HepG2 (cell line): ENCODE data around the gene PRKAR1B. TPM values are rescaled to one million over a fixed set of nuclear protein-coding genes. Genes with fewer than 3 reads are reported as not detected.

Source experiments
- ATAC-seq: fragments of 200-7000 bp; cut with Tn5 transposase; 3 replicates; pipeline ENCODE4 v1.9.1; 2020; ENCODE audit warnings: mild to moderate bottlenecking, moderate library complexity
- BruUV-seq: library from RNA; stranded (reverse); fragments of 400-500 nt; replicated peaks from 2 replicates; lab custom pipeline; 2021; lab: Mats Ljungman, UMichigan
- CTCF ChIA-PET: fragments of 300-600 bp; formaldehyde crosslinking; extraction: SDS; loops from one replicate; lab custom pipeline; 2021; ENCODE audit warnings: low total read pairs, inconsistent platforms, low intra/inter-chr PET ratio; lab: Yijun Ruan, JAX
- POLR2A ChIA-PET: fragments of 350-600 bp; sonication (Branson Sonifier 250); formaldehyde crosslinking; loops from one replicate; lab custom pipeline; 2020; ENCODE audit warnings: antibody characterized with exemption, inconsistent platforms; lab: Yijun Ruan, JAX
- DNase-seq: peaks from one replicate; pipeline ENCODE4 v3.0.0-alpha.2; 2015; ENCODE audit warnings: low spot score
- FAIRE-seq: peaks from 3 replicates; lab custom pipeline; 2011; peaks lifted over from hg19 to GRCh38; lab: Jason Lieb, UNC
- H2AFZ ChIP-seq: one replicate; pipeline ENCODE4 v1.6.1; 2011; ENCODE audit warnings: low read length, inconsistent platforms
- H3K27ac ChIP-seq: fragments of 300-600 bp; 3 replicates; pipeline ENCODE4 v1.8.0; 2011; ENCODE audit warnings: mixed run types, mild to moderate bottlenecking, mixed read lengths, low read length, inconsistent platforms; ENCODE audit not compliant: insufficient read depth; ENCODE audit errors: extremely low read length
- H3K27me3 ChIP-seq, 2 experiments: fragments of 200-600 bp in 1 of 2; 2 replicates in 1 of 2; 3 replicates in 1 of 2; pipeline versions ENCODE4 v1.6.0 to v1.8.0; 2011; ENCODE audit warnings: low read length in 2 of 2, mild to moderate bottlenecking in 2 of 2, moderate library complexity in 2 of 2, inconsistent platforms in 1 of 2; ENCODE audit not compliant: insufficient read depth in 2 of 2, control insufficient read depth in 1 of 2
- H3K36me3 ChIP-seq, 2 experiments: fragments of 200-600 bp in 1 of 2; replicated peaks in 1 of 2; 2 replicates in 1 of 2; 3 replicates in 1 of 2; pipeline versions ENCODE4 v1.5.1 to v1.8.0; 2011; ENCODE audit warnings: low read length in 2 of 2, inconsistent platforms in 1 of 2; ENCODE audit not compliant: insufficient read depth in 2 of 2, control insufficient read depth in 1 of 2
- H3K4me1 ChIP-seq: 2 replicates; pipeline ENCODE4 v1.5.1; 2012; ENCODE audit warnings: low read length, inconsistent platforms; ENCODE audit not compliant: insufficient read depth
- H3K4me2 ChIP-seq: 2 replicates; pipeline ENCODE4 v1.6.0; 2011; ENCODE audit warnings: low read depth, low read length, inconsistent platforms
- H3K4me3 ChIP-seq, 3 experiments: fragments of 200-600 bp in 1 of 3; sonication (generic), shearing (Covaris generic) in 1 of 3; replicated peaks in 1 of 3; 2 replicates each; pipeline ENCODE4 v1.5.1; 2011 to 2016; ENCODE audit warnings: low read length in 3 of 3, inconsistent platforms in 2 of 3, low read depth in 2 of 3, mild to moderate bottlenecking in 2 of 3, control low read depth in 1 of 3, mixed read lengths in 1 of 3; ENCODE audit not compliant: insufficient read depth in 1 of 3
- H3K79me2 ChIP-seq: one replicate; pipeline ENCODE4 v1.6.1; 2011; ENCODE audit warnings: low read length, inconsistent platforms; ENCODE audit not compliant: insufficient read depth
- H3K9ac ChIP-seq: 2 replicates; pipeline ENCODE4 v1.6.0; 2011; ENCODE audit warnings: mild to moderate bottlenecking, low read depth, low read length, inconsistent platforms; ENCODE audit not compliant: insufficient read depth
- H3K9me3 ChIP-seq: 2 replicates; pipeline ENCODE4 v1.5.1; 2012; ENCODE audit warnings: mild to moderate bottlenecking, low read length
- H4K20me1 ChIP-seq: 2 replicates; pipeline ENCODE4 v1.6.0; 2011; ENCODE audit warnings: inconsistent platforms, mild to moderate bottlenecking, low read length, moderate library complexity; ENCODE audit not compliant: insufficient read depth
- FUBP1 ChIP-seq: sonication (generic); formaldehyde crosslinking; IDR thresholded peaks from 2 replicates; pipeline ENCODE4 v1.5.1; 2020; ENCODE audit warnings: missing genetic modification reagents, mild to moderate bottlenecking, borderline replicate concordance
- KMT2A ChIP-seq: sonication (generic); formaldehyde crosslinking; IDR thresholded peaks from 2 replicates; pipeline ENCODE4 v1.4.0; 2020; ENCODE audit warnings: missing genetic modification reagents
- ZBTB8A ChIP-seq: sonication (generic); formaldehyde crosslinking; IDR thresholded peaks from 2 replicates; pipeline ENCODE4 v1.4.0; 2020; ENCODE audit warnings: mild to moderate bottlenecking, low read depth, missing genetic modification reagents, borderline replicate concordance
- ZFP1 ChIP-seq: IDR thresholded peaks from 2 replicates; pipeline ENCODE4 v1.6.1; 2016
- ZKSCAN1 ChIP-seq: fragments of 150-350 bp; IDR thresholded peaks from 2 replicates; pipeline ENCODE4 v1.6.1; 2014; ENCODE audit warnings: low read length
- ZNF607 ChIP-seq: sonication (generic); formaldehyde crosslinking; IDR thresholded peaks from 2 replicates; pipeline ENCODE4 v1.5.1; 2020; ENCODE audit warnings: missing genetic modification reagents, mild to moderate bottlenecking, borderline replicate concordance
- ZNF800 ChIP-seq: sonication (generic); formaldehyde crosslinking; IDR thresholded peaks from 2 replicates; pipeline ENCODE4 v1.4.0; 2020; ENCODE audit warnings: missing genetic modification reagents
- WGBS: methylation state at CpG from one replicate; pipeline ENCODE4 v1.1.6; 2017; ENCODE audit warnings: low lambda C conversion rate; 5-methylcytosine and 5-hydroxymethylcytosine counted together
- in situ Hi-C: cut with HindIII; loops from 2 replicates; pipeline ENCODE4 v1.10.0; 2017; ENCODE audit warnings: low pct_unique_long_range_greater_than_20kb; ENCODE audit not compliant: extremely low pct_ligation_motif_present
- intact Hi-C: fragments of 100-400 bp; cut with micrococcal nuclease; formaldehyde crosslinking; loops from one replicate; pipeline ENCODE4 v1.10.0; 2022; ENCODE audit not compliant: unreplicated experiment
- polyA plus RNA-seq, 8 experiments: library from polyadenylated mRNA; depleted of rRNA in 3 of 8; stranded (reverse) in 7 of 8; unstranded in 1 of 8; fragments of >200 nt; fragmentation: Illumina TruSeq in 4 of 8; extraction: Trizol in 4 of 8; gene quantifications; 2 replicates each; pipeline versions ENCODE4 v1.2.1 to v1.2.3, GENCODE V29; 2011 to 2016; ENCODE audit warnings: low read depth in 4 of 8, missing spikeins in 1 of 8, mixed read lengths in 1 of 8; ENCODE audit not compliant: insufficient read depth in 1 of 8
- total RNA-seq, 5 experiments: library from RNA; depleted of rRNA; stranded (reverse); fragments of >200 nt; fragmentation: Illumina TruSeq; extraction: Trizol; gene quantifications; 2 replicates each; pipeline ENCODE4 v1.2.3, GENCODE V29; 2016; ENCODE audit warnings: low read depth in 1 of 5

PRKAR1B gene
- total and polyA plus RNA-seq, 2 of the 13 experiments (the other 11 are each of a cell fraction or from before 2014, with no cell fraction given): 7.9 to 28.2 TPM

- H4K20me1 ChIP-seq: 0 out of 2 replicates have a peak, but pooled peaks cover 2% of the 10 kb centered on the region
- in situ Hi-C loops (no loop called here), intact Hi-C loops (no loop called here)
- no peaks in the 10 kb centered on the region for H3K9me3 ChIP-seq
- FAIRE-seq: no peak
- H3K36me3 ChIP-seq: peaks cover 12 to 85% of the 10 kb centered on the region in 2 experiments
- WGBS: 95% methylated on average over 5 of the region's 10 CpGs
- no TSS peak for BruUV-seq
- H3K4me1 ChIP-seq: no peaks in the 10 kb centered on the region
- no peaks in the 10 kb centered on the region for H3K79me2 ChIP-seq
- no peaks in the 10 kb centered on the region for H3K27me3 ChIP-seq
- H3K4me3 ChIP-seq: no peak overlapping the region
- no peak for ATAC-seq
- POLR2A ChIA-PET: no interaction called here
- TF ChIP-seq ZNF800 (CRISPR knock-in tag): no peak
- no peak for TF ChIP-seq ZFP1
- no peak for TF ChIP-seq KMT2A
- TF ChIP-seq ZBTB8A (CRISPR knock-in tag): no peak
- no peak for TF ChIP-seq ZNF607 (CRISPR knock-in tag)
- TF ChIP-seq FUBP1: no peak
- TF ChIP-seq ZKSCAN1: no peak
- H2AFZ ChIP-seq: no peak overlapping the region
- H3K9ac ChIP-seq: no peak overlapping the region
- DNase-seq: no peak
- no peak overlapping the region for H3K4me2 ChIP-seq
- no peak overlapping the region for H3K27ac ChIP-seq
- CTCF ChIA-PET: no interaction called here
Observed at GRCh38 chr7:776381-776780, 49.3 kb upstream of the PRKAR1B start.
